HEK293 (cell line): Measurements from ENCODE around the gene MAFF.

Source experiments
- EGR2 ChIP-seq: fragments of 450-650 bp; formaldehyde crosslinking; IDR thresholded peaks from 2 replicates; pipeline ENCODE4 v1.5.1; 2016; ENCODE audit warnings: low read depth, missing biosample characterization, missing genetic modification characterization
- GLI4 ChIP-seq: fragments of 450-650 bp; formaldehyde crosslinking; IDR thresholded peaks from 2 replicates; pipeline ENCODE4 v1.5.1; 2016; ENCODE audit warnings: missing biosample characterization, missing genetic modification characterization
- MYNN ChIP-seq: fragments of 450-650 bp; formaldehyde crosslinking; IDR thresholded peaks from 2 replicates; pipeline ENCODE4 v1.5.1; 2016; ENCODE audit warnings: missing biosample characterization, missing genetic modification characterization, borderline replicate concordance
- PRDM1 ChIP-seq: fragments of 450-650 bp; formaldehyde crosslinking; IDR thresholded peaks from 2 replicates; pipeline ENCODE4; 2016; ENCODE audit warnings: missing biosample characterization, missing genetic modification characterization
- REPIN1 ChIP-seq: fragments of 450-650 bp; formaldehyde crosslinking; IDR thresholded peaks from 2 replicates; pipeline ENCODE4 v1.5.1; 2017; ENCODE audit warnings: missing biosample characterization, missing genetic modification characterization, low read depth
- REST ChIP-seq: fragments of 450-650 bp; formaldehyde crosslinking; IDR thresholded peaks from 2 replicates; pipeline ENCODE4 v1.5.1; 2016; ENCODE audit warnings: missing biosample characterization, missing genetic modification characterization
- SCRT2 ChIP-seq: fragments of 450-650 bp; formaldehyde crosslinking; IDR thresholded peaks from 2 replicates; pipeline ENCODE4 v1.5.1; 2016; ENCODE audit warnings: missing biosample characterization, missing genetic modification characterization
- SP2 ChIP-seq: fragments of 450-650 bp; formaldehyde crosslinking; IDR thresholded peaks from 2 replicates; pipeline ENCODE4 v1.5.1; 2016; ENCODE audit warnings: missing biosample characterization, missing genetic modification characterization
- YY1 ChIP-seq: fragments of 450-650 bp; formaldehyde crosslinking; IDR thresholded peaks from 2 replicates; pipeline ENCODE4 v1.5.1; 2018; ENCODE audit warnings: missing biosample characterization, missing genetic modification characterization
- ZBTB44 ChIP-seq: fragments of 450-650 bp; IDR thresholded peaks from 2 replicates; pipeline ENCODE4 v1.5.1; 2018; ENCODE audit warnings: missing biosample characterization, mild to moderate bottlenecking, missing genetic modification characterization
- ZFP3 ChIP-seq: fragments of 450-650 bp; formaldehyde crosslinking; IDR thresholded peaks from 2 replicates; pipeline ENCODE4 v1.5.1; 2016; ENCODE audit warnings: low read depth, missing biosample characterization, missing genetic modification characterization
- ZFP37 ChIP-seq: fragments of 450-650 bp; formaldehyde crosslinking; IDR thresholded peaks from 2 replicates; pipeline ENCODE4 v1.5.1; 2016; ENCODE audit warnings: missing biosample characterization, missing genetic modification characterization
- ZFP41 ChIP-seq: fragments of 450-650 bp; formaldehyde crosslinking; IDR thresholded peaks from 2 replicates; pipeline ENCODE4 v1.5.1; 2016; ENCODE audit warnings: missing biosample characterization, missing genetic modification characterization, borderline replicate concordance
- ZFP69B ChIP-seq: fragments of 450-650 bp; formaldehyde crosslinking; IDR thresholded peaks from 2 replicates; pipeline ENCODE4 v1.5.1; 2016; ENCODE audit warnings: missing biosample characterization, missing genetic modification characterization
- ZNF19 ChIP-seq: fragments of 450-650 bp; formaldehyde crosslinking; IDR thresholded peaks from 2 replicates; pipeline ENCODE4; 2016; ENCODE audit warnings: missing biosample characterization, missing genetic modification characterization, low read depth
- ZNF24 ChIP-seq: fragments of 450-650 bp; formaldehyde crosslinking; IDR thresholded peaks from 2 replicates; pipeline ENCODE4 v1.5.1; 2016; ENCODE audit warnings: missing biosample characterization, missing genetic modification characterization
- ZNF266 ChIP-seq: fragments of 450-650 bp; formaldehyde crosslinking; IDR thresholded peaks from 2 replicates; pipeline ENCODE4 v1.5.1; 2016; ENCODE audit warnings: missing biosample characterization, missing genetic modification characterization, low read depth
- ZNF350 ChIP-seq: fragments of 450-650 bp; formaldehyde crosslinking; IDR thresholded peaks from 2 replicates; pipeline ENCODE4 v1.5.0; 2017; ENCODE audit warnings: missing biosample characterization, mild to moderate bottlenecking, missing genetic modification characterization
- ZNF404 ChIP-seq: fragments of 450-650 bp; formaldehyde crosslinking; IDR thresholded peaks from 2 replicates; pipeline ENCODE4 v1.5.1; 2017; ENCODE audit warnings: missing biosample characterization, missing genetic modification characterization
- ZNF416 ChIP-seq: fragments of 450-650 bp; formaldehyde crosslinking; IDR thresholded peaks from 2 replicates; pipeline ENCODE4 v1.5.1; 2016; ENCODE audit warnings: missing biosample characterization, missing genetic modification characterization
- ZNF433 ChIP-seq: fragments of 450-650 bp; formaldehyde crosslinking; IDR thresholded peaks from 2 replicates; pipeline ENCODE4 v1.5.1; 2016; ENCODE audit warnings: missing biosample characterization, missing genetic modification characterization, low read depth
- ZNF449 ChIP-seq: fragments of 450-650 bp; formaldehyde crosslinking; IDR thresholded peaks from 2 replicates; pipeline ENCODE4 v1.5.1; 2017; ENCODE audit warnings: missing biosample characterization, mild to moderate bottlenecking, missing genetic modification characterization, moderate library complexity
- ZNF544 ChIP-seq: fragments of 450-650 bp; formaldehyde crosslinking; IDR thresholded peaks from 2 replicates; pipeline ENCODE4 v1.5.0; 2017; ENCODE audit warnings: missing biosample characterization, missing genetic modification characterization
- ZNF560 ChIP-seq: fragments of 450-650 bp; formaldehyde crosslinking; IDR thresholded peaks from 2 replicates; pipeline ENCODE4 v1.5.1; 2017; ENCODE audit warnings: missing biosample characterization, missing genetic modification characterization, borderline replicate concordance
- ZNF596 ChIP-seq: fragments of 450-650 bp; IDR thresholded peaks from 2 replicates; pipeline ENCODE4 v1.5.0; 2018; ENCODE audit warnings: missing biosample characterization, mild to moderate bottlenecking, missing genetic modification characterization, moderate library complexity
- ZNF621 ChIP-seq: fragments of 450-650 bp; formaldehyde crosslinking; IDR thresholded peaks from 2 replicates; pipeline ENCODE4 v1.5.1; 2017; ENCODE audit warnings: missing biosample characterization, missing genetic modification characterization
- ZNF623 ChIP-seq: fragments of 450-650 bp; formaldehyde crosslinking; IDR thresholded peaks from 2 replicates; pipeline ENCODE4 v1.5.1; 2016; ENCODE audit warnings: missing biosample characterization, missing genetic modification characterization
- ZNF645 ChIP-seq: fragments of 450-650 bp; formaldehyde crosslinking; IDR thresholded peaks from 2 replicates; pipeline ENCODE4; 2016; ENCODE audit warnings: missing biosample characterization, missing genetic modification characterization
- ZNF692 ChIP-seq: fragments of 450-650 bp; formaldehyde crosslinking; IDR thresholded peaks from 2 replicates; pipeline ENCODE4 v1.5.1; 2016; ENCODE audit warnings: missing biosample characterization, missing genetic modification characterization
- ZNF768 ChIP-seq: fragments of 450-650 bp; formaldehyde crosslinking; IDR thresholded peaks from 2 replicates; pipeline ENCODE4 v1.5.1; 2018; ENCODE audit warnings: missing biosample characterization, mild to moderate bottlenecking, missing genetic modification characterization
- ZNF785 ChIP-seq: fragments of 450-650 bp; formaldehyde crosslinking; IDR thresholded peaks from 2 replicates; pipeline ENCODE4 v1.5.1; 2016; ENCODE audit warnings: missing biosample characterization, missing genetic modification characterization
- ZNF791 ChIP-seq: fragments of 450-650 bp; formaldehyde crosslinking; IDR thresholded peaks from 2 replicates; pipeline ENCODE4 v1.5.1; 2016; ENCODE audit warnings: missing biosample characterization, missing genetic modification characterization
- ZNF843 ChIP-seq: fragments of 450-650 bp; formaldehyde crosslinking; IDR thresholded peaks from 2 replicates; pipeline ENCODE4 v1.5.1; 2016; ENCODE audit warnings: missing biosample characterization, missing genetic modification characterization

MAFF gene

GRCh38 chr22:38180841-38181452 lies 20.8 kb upstream of the MAFF start (continued):
- TF ChIP-seq REPIN1 (no peak), ZNF785 (no peak), ZNF645 (tag by site-specific recombination) (no peak), ZNF266 (tag by site-specific recombination) (no peak), ZNF623 (tag by site-specific recombination) (peak; percentile 4; the same call in 1 of the 2 replicates), ZNF843 (no peak), ZNF416 (no peak), ZNF560 (tag by site-specific recombination) (no peak), REST (tag by site-specific recombination) (no peak), SCRT2 (tag by site-specific recombination) (0 out of 2 replicates have a peak, but pooled peaks have one; percentile 40), ZFP3 (tag by site-specific recombination) (no peak), GLI4 (tag by site-specific recombination) (no peak), ZBTB44 (no peak), ZNF404 (tag by site-specific recombination) (no peak), ZNF596 (tag by site-specific recombination) (no peak), ZNF433 (no peak), ZNF19 (tag by site-specific recombination) (no peak), ZNF24 (tag by site-specific recombination) (no peak), MYNN (tag by site-specific recombination) (no peak), ZFP37 (no peak), ZNF544 (tag by site-specific recombination) (no peak), ZFP69B (tag by site-specific recombination) (no peak), ZNF350 (no peak), ZNF621 (no peak), ZNF791 (tag by site-specific recombination) (no peak), SP2 (peak; percentile 72), ZNF449 (tag by site-specific recombination) (no peak), PRDM1 (peak; percentile 43; the same call in 1 of the 2 replicates), ZNF692 (tag by site-specific recombination) (no peak), EGR2 (tag by site-specific recombination) (peak; percentile 70), ZNF768 (tag by site-specific recombination) (no peak), YY1 (tag by site-specific recombination) (no peak), ZFP41 (tag by site-specific recombination) (no peak)
